ENCODE measurements around the gene MICAL3.
A peak's percentile ranks its signal among the peaks of the same experiment; 100 is the strongest.

The MICAL3 gene

GRCh38 chr22:17912945-17913721, 111.2 kb downstream of the MICAL3 start:
- Histone ChIP-seq H3K23ac (ENCODE audit: low read length) (no peak overlapping the region), H3K14ac (ENCODE audit: low read length) (no peak overlapping the region), H3K4me1 (ENCODE audit: control insufficient read depth in 1 of 2, insufficient read depth in 2 of 2, low read length in 2 of 2) (peaks cover 15 to 18% of the 10 kb centered on the region in 2 experiments), H3K79me2 (ENCODE audit: control insufficient read depth, insufficient read depth, low read length, poor library complexity) (no peaks in the 10 kb centered on the region), H3K4me3 (ENCODE audit: low read depth, low read length) (no peak overlapping the region), H3K9me3 (ENCODE audit: insufficient read depth, low read depth, low read length) (peaks cover 1% of the 10 kb centered on the region), H4K8ac (ENCODE audit: low read depth, low read length) (no peak overlapping the region), H3K27me3 (ENCODE audit: insufficient read depth, low read length) (no peaks in the 10 kb centered on the region), H2BK12ac (ENCODE audit: low read length) (no peak overlapping the region), H3K4ac (ENCODE audit: low read depth, low read length) (no peak overlapping the region), H4K91ac (ENCODE audit: low read depth, low read length) (no peak overlapping the region), H2BK5ac (ENCODE audit: low read depth, low read length, poor library complexity) (no peak overlapping the region), H3K79me1 (ENCODE audit: low read length) (no peaks in the 10 kb centered on the region), H2BK120ac (ENCODE audit: insufficient read depth, low read length, poor library complexity) (no peak overlapping the region), H2AFZ (ENCODE audit: insufficient read depth, low read length, poor library complexity) (no peak overlapping the region), H3K9ac (ENCODE audit: low read length) (no peak overlapping the region), H4K12ac (ENCODE audit: low read depth, low read length) (no peak overlapping the region), H3K27ac (ENCODE audit: low read depth, low read length) (no peak overlapping the region), H2AK5ac (ENCODE audit: low read length) (no peak overlapping the region), H3K36me3 (ENCODE audit: control insufficient read depth in 1 of 2, insufficient read depth in 2 of 2, low read length in 2 of 2) (no peaks in the 10 kb centered on the region), H3K18ac (ENCODE audit: low read length) (no peak overlapping the region), H3K4me2 (ENCODE audit: low read length) (no peak overlapping the region)
- no CpG with 5 or more reads among the region's 12 CpGs for WGBS (ENCODE audit: extremely low coverage, insufficient coverage, insufficient read length)
- DNase-seq = peak; percentile 60 to 80

GRCh38 chr22:17911887-17912286, 112.5 kb downstream of the MICAL3 start:
- no peak overlapping the region for H2BK5ac ChIP-seq (ENCODE audit: low read depth, low read length, poor library complexity)
- no peak overlapping the region for H2AK5ac ChIP-seq (ENCODE audit: low read length)
- no peaks in the 10 kb centered on the region for H3K79me2 ChIP-seq (ENCODE audit: control insufficient read depth, insufficient read depth, low read length, poor library complexity)
- H3K4me1 ChIP-seq (ENCODE audit: control insufficient read depth in 1 of 2, insufficient read depth in 2 of 2, low read length in 2 of 2) = peaks cover 13 to 15% of the 10 kb centered on the region in 2 experiments
- no peaks in the 10 kb centered on the region for H3K27me3 ChIP-seq (ENCODE audit: insufficient read depth, low read length)
- H3K9me3 ChIP-seq (ENCODE audit: insufficient read depth, low read depth, low read length) = peaks cover 1% of the 10 kb centered on the region
- no peak overlapping the region for H3K18ac ChIP-seq (ENCODE audit: low read length)
- H3K14ac ChIP-seq (ENCODE audit: low read length) = no peak overlapping the region
- no peak overlapping the region for H2BK120ac ChIP-seq (ENCODE audit: insufficient read depth, low read length, poor library complexity)
- H3K23ac ChIP-seq (ENCODE audit: low read length) = no peak overlapping the region
- no peak overlapping the region for H2BK12ac ChIP-seq (ENCODE audit: low read length)
- H4K8ac ChIP-seq (ENCODE audit: low read depth, low read length) = no peak overlapping the region
- H4K12ac ChIP-seq (ENCODE audit: low read depth, low read length) = no peak overlapping the region
- no peak overlapping the region for H2AFZ ChIP-seq (ENCODE audit: insufficient read depth, low read length, poor library complexity)
- peak in 1 of 2 donors; percentile 33 for DNase-seq
- H3K4me2 ChIP-seq (ENCODE audit: low read length) = no peak overlapping the region
- no CpG with 5 or more reads among the region's 4 CpGs for WGBS (ENCODE audit: extremely low coverage, insufficient coverage, insufficient read length)
- no peak overlapping the region for H3K9ac ChIP-seq (ENCODE audit: low read length)
- H3K79me1 ChIP-seq (ENCODE audit: low read length) = no peaks in the 10 kb centered on the region
- no peak overlapping the region for H3K4me3 ChIP-seq (ENCODE audit: low read depth, low read length)
- H4K91ac ChIP-seq (ENCODE audit: low read depth, low read length) = no peak overlapping the region
- no peaks in the 10 kb centered on the region for H3K36me3 ChIP-seq (ENCODE audit: control insufficient read depth in 1 of 2, insufficient read depth in 2 of 2, low read length in 2 of 2)
- no peak overlapping the region for H3K27ac ChIP-seq (ENCODE audit: low read depth, low read length)
- no peak overlapping the region for H3K4ac ChIP-seq (ENCODE audit: low read depth, low read length)

- H3K9ac ChIP-seq (ENCODE audit: low read length) = no peak overlapping the region
- no peak overlapping the region for H3K4me2 ChIP-seq (ENCODE audit: low read length)
- no peak overlapping the region for H2BK120ac ChIP-seq (ENCODE audit: insufficient read depth, low read length, poor library complexity)
- H3K9me3 ChIP-seq (ENCODE audit: insufficient read depth, low read depth, low read length) = peaks cover 1% of the 10 kb centered on the region
- no peak overlapping the region for H4K12ac ChIP-seq (ENCODE audit: low read depth, low read length)
- H3K79me2 ChIP-seq (ENCODE audit: control insufficient read depth, insufficient read depth, low read length, poor library complexity) = no peaks in the 10 kb centered on the region
- H2BK12ac ChIP-seq (ENCODE audit: low read length) = no peak overlapping the region
- no peak overlapping the region for H3K23ac ChIP-seq (ENCODE audit: low read length)
- WGBS (ENCODE audit: extremely low coverage, insufficient coverage, insufficient read length) = no CpG with 5 or more reads among the region's 6 CpGs
- H3K27ac ChIP-seq (ENCODE audit: low read depth, low read length) = no peak overlapping the region
- peaks cover 13 to 15% of the 10 kb centered on the region in 2 experiments for H3K4me1 ChIP-seq (ENCODE audit: control insufficient read depth in 1 of 2, insufficient read depth in 2 of 2, low read length in 2 of 2)
- H4K8ac ChIP-seq (ENCODE audit: low read depth, low read length) = no peak overlapping the region
- no peak overlapping the region for H3K4ac ChIP-seq (ENCODE audit: low read depth, low read length)
- no peak overlapping the region for H3K14ac ChIP-seq (ENCODE audit: low read length)
- H3K79me1 ChIP-seq (ENCODE audit: low read length) = no peaks in the 10 kb centered on the region
- no peak overlapping the region for H2AK5ac ChIP-seq (ENCODE audit: low read length)
- no peak overlapping the region for H2BK5ac ChIP-seq (ENCODE audit: low read depth, low read length, poor library complexity)
- H3K18ac ChIP-seq (ENCODE audit: low read length) = peak overlapping the region; percentile 16
- no peak overlapping the region for H4K91ac ChIP-seq (ENCODE audit: low read depth, low read length)
- peak; percentile 66 to 79 for DNase-seq
- H2AFZ ChIP-seq (ENCODE audit: insufficient read depth, low read length, poor library complexity) = no peak overlapping the region
- H3K4me3 ChIP-seq (ENCODE audit: low read depth, low read length) = no peak overlapping the region
- H3K36me3 ChIP-seq (ENCODE audit: control insufficient read depth in 1 of 2, insufficient read depth in 2 of 2, low read length in 2 of 2) = peaks cover 1% of the 10 kb centered on the region in 2 experiments
- H3K27me3 ChIP-seq (ENCODE audit: insufficient read depth, low read length) = no peaks in the 10 kb centered on the region
Measured at GRCh38 chr22:17911312-17911705, 113.1 kb downstream of the MICAL3 start.

GRCh38 chr22:17910561-17911311, 113.6 kb downstream of the MICAL3 start:
- Histone ChIP-seq H4K91ac (ENCODE audit: low read depth, low read length) (no peak overlapping the region), H2BK5ac (ENCODE audit: low read depth, low read length, poor library complexity) (no peak overlapping the region), H3K18ac (ENCODE audit: low read length) (no peak overlapping the region), H3K9me3 (ENCODE audit: insufficient read depth, low read depth, low read length) (no peaks in the 10 kb centered on the region), H2BK120ac (ENCODE audit: insufficient read depth, low read length, poor library complexity) (no peak overlapping the region), H4K8ac (ENCODE audit: low read depth, low read length) (no peak overlapping the region), H3K14ac (ENCODE audit: low read length) (no peak overlapping the region), H3K27me3 (ENCODE audit: insufficient read depth, low read length) (no peaks in the 10 kb centered on the region), H3K79me2 (ENCODE audit: control insufficient read depth, insufficient read depth, low read length, poor library complexity) (no peaks in the 10 kb centered on the region), H3K4me1 (ENCODE audit: control insufficient read depth in 1 of 2, insufficient read depth in 2 of 2, low read length in 2 of 2) (peaks cover 13 to 15% of the 10 kb centered on the region in 2 experiments), H2AFZ (ENCODE audit: insufficient read depth, low read length, poor library complexity) (no peak overlapping the region), H3K9ac (ENCODE audit: low read length) (no peak overlapping the region), H4K12ac (ENCODE audit: low read depth, low read length) (no peak overlapping the region), H3K4me3 (ENCODE audit: low read depth, low read length) (no peak overlapping the region), H3K79me1 (ENCODE audit: low read length) (no peaks in the 10 kb centered on the region), H2AK5ac (ENCODE audit: low read length) (no peak overlapping the region), H3K36me3 (ENCODE audit: control insufficient read depth in 1 of 2, insufficient read depth in 2 of 2, low read length in 2 of 2) (peaks cover 3% of the 10 kb centered on the region in 2 experiments), H3K27ac (ENCODE audit: low read depth, low read length) (peak overlapping the region; percentile 29), H2BK12ac (ENCODE audit: low read length) (no peak overlapping the region), H3K23ac (ENCODE audit: low read length) (no peak overlapping the region), H3K4me2 (ENCODE audit: low read length) (peak overlapping the region; percentile 29), H3K4ac (ENCODE audit: low read depth, low read length) (no peak overlapping the region)
- DNase-seq = peak; percentile 96
- WGBS (ENCODE audit: extremely low coverage, insufficient coverage, insufficient read length) = no CpG with 5 or more reads among the region's 12 CpGs
